Tibial artery (tissue), 4 donors: Measurements from ENCODE around the gene GARRE1.
A peak's percentile ranks its signal among the peaks of the same experiment; 100 is the strongest.
"Not testable (repeated sequence)": the region's sequence is repeated elsewhere in the genome, so short reads cannot be mapped to it uniquely, and the experiment has no call there.

ENCODE experiments used
- DNase-seq, 2 donors: peaks; one replicate each; pipeline ENCODE4 v3.0.0-alpha.2; 2019
- H3K27ac ChIP-seq, 2 donors: fragments of 200-600 bp; sonication (generic) in 1 of 2; 1 replicate in 1 of 2; 2 replicates in 1 of 2; pipeline ENCODE4 v1.5.1; 2018 to 2019; ENCODE audit warnings: mild to moderate bottlenecking in 1 of 2
- H3K27me3 ChIP-seq, 2 donors: fragments of 200-600 bp; sonication (generic) in 1 of 2; one replicate each; pipeline versions ENCODE4 v1.5.1 to v1.6.0; 2016 to 2019
- H3K36me3 ChIP-seq, 3 donors: fragments of 200-600 bp; sonication (generic) in 2 of 3; one replicate each; pipeline ENCODE4 v1.5.1; 2016 to 2019; ENCODE audit warnings: mild to moderate bottlenecking in 2 of 3
- H3K4me1 ChIP-seq, 4 donors: fragments of 200-600 bp; sonication (generic) in 2 of 4; 1 replicate in 3 of 4; 2 replicates in 1 of 4; pipeline ENCODE4 v1.5.1; 2016 to 2019
- H3K4me3 ChIP-seq, 2 donors: fragments of 200-600 bp; sonication (generic) in 1 of 2; 1 replicate in 1 of 2; 2 replicates in 1 of 2; pipeline ENCODE4 v1.5.1; 2018 to 2019; ENCODE audit warnings: mild to moderate bottlenecking in 2 of 2
- H3K9me3 ChIP-seq, 3 donors: fragments of 200-600 bp; sonication (generic) in 1 of 3; one replicate each; pipeline ENCODE4 v1.5.1; 2016 to 2019
- intact Hi-C: fragments of 100-400 bp; cut with DNase I; formaldehyde crosslinking; loops from one replicate; pipeline ENCODE4 v1.15.0; 2023; ENCODE audit warnings: low total_unique reads
- TF ChIP-seq, protein P1 (sequence below), 2 experiments: fragments of 200-600 bp in 1 of 2; fragments of 450-650 bp in 1 of 2; IDR thresholded peaks; one replicate each; pipeline ENCODE4 v1.5.1; 2017 to 2019; ENCODE audit warnings: antibody characterized with exemption in 2 of 2, mild to moderate bottlenecking in 1 of 2, moderate library complexity in 1 of 2

GARRE1 gene

DNA sequence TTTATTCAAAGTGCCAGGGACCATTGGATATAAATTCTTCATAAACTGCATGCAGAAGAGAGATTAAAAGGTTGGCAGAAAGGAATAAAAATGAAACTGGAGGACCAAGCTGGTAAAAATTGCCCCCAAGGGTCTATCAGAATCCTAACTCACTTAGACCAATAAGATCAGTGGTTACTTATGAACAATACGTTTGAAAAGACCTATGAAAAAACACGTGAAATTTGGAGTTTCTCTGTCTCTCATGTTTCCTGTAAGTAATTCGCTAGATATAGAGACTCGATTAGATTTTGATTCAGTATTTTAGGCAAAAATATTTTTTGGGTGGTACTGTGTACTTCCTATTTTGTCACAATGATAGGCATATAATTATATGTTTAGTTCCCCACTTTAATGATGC, 22.9 kb downstream of the GARRE1 start:
- no peaks in the 10 kb centered on the region for H3K27me3 ChIP-seq
- intact Hi-C loops, result no loop called here
- no peaks in the 10 kb centered on the region for H3K9me3 ChIP-seq
- H3K4me3 ChIP-seq, result no peak overlapping the region
- H3K4me1 ChIP-seq, result peaks cover 0 to 54% (median 21%) of the 10 kb centered on the region in 4 donors
- H3K27ac ChIP-seq, result no peak overlapping the region
- TF ChIP-seq, protein P1, sequence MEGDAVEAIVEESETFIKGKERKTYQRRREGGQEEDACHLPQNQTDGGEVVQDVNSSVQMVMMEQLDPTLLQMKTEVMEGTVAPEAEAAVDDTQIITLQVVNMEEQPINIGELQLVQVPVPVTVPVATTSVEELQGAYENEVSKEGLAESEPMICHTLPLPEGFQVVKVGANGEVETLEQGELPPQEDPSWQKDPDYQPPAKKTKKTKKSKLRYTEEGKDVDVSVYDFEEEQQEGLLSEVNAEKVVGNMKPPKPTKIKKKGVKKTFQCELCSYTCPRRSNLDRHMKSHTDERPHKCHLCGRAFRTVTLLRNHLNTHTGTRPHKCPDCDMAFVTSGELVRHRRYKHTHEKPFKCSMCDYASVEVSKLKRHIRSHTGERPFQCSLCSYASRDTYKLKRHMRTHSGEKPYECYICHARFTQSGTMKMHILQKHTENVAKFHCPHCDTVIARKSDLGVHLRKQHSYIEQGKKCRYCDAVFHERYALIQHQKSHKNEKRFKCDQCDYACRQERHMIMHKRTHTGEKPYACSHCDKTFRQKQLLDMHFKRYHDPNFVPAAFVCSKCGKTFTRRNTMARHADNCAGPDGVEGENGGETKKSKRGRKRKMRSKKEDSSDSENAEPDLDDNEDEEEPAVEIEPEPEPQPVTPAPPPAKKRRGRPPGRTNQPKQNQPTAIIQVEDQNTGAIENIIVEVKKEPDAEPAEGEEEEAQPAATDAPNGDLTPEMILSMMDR (IDR thresholded peaks at IDR 0.05), result no peak
- DNase-seq, result no peak
- H3K36me3 ChIP-seq, result peaks cover 0 to 8% (median 0%) of the 10 kb centered on the region in 3 donors

DNA sequence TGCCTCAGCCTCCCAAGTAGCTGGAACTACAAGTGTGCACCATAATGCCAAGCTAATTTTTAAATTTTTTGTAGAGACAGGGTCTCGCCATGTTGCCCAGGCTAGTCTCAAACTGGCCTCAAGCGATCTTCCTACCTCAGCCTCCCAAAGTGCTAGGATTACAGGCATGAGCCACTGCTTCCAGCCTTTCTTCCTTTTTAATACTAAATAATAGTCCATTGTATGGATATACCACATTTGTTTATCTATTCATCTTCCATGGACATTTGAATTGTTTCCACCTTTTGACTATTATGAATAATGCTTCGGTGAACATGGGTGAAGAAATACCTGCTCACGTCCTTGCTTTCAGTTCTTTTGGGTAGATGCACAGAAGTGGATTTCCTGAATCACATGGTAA, 24.4 kb downstream of the GARRE1 start:
- no peaks in the 10 kb centered on the region for H3K27me3 ChIP-seq
- no peak for DNase-seq
- peaks cover 0 to 8% (median 0%) of the 10 kb centered on the region in 3 donors for H3K36me3 ChIP-seq
- TF ChIP-seq, protein P1 (IDR thresholded peaks at IDR 0.05), result no peak
- no peak overlapping the region for H3K27ac ChIP-seq
- no peaks in the 10 kb centered on the region for H3K9me3 ChIP-seq
- intact Hi-C loops, result no loop called here
- H3K4me3 ChIP-seq, result no peak overlapping the region
- peaks cover 0 to 53% (median 19%) of the 10 kb centered on the region in 4 donors for H3K4me1 ChIP-seq

DNA sequence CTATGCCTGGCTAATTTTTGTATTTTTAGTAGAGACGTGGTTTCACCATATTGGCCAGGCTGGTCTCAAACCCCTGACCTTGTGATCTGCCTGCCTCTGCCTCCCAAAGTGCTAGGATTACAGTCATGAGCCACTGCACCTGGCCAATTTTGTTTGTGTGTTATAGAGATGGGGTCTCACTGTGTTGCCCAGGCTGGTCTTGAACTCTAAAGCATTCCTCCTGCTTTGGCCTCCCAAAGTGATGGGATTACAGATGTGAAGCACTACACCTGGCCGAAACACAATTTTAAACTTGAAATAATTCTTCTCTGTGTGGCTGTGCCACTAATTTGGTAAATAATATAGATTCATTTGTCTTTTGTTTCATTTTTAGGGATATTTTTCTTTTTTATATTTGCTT, 27.1 kb downstream of the GARRE1 start:
- H3K27ac ChIP-seq, H3K36me3 ChIP-seq, intact Hi-C loops, H3K9me3 ChIP-seq, H3K4me3 ChIP-seq, H3K27me3 ChIP-seq, DNase-seq: not testable (repeated sequence)
- H3K4me1 ChIP-seq, result peaks cover 0 to 49% (median 12%) of the 10 kb centered on the region in 4 donors

DNA sequence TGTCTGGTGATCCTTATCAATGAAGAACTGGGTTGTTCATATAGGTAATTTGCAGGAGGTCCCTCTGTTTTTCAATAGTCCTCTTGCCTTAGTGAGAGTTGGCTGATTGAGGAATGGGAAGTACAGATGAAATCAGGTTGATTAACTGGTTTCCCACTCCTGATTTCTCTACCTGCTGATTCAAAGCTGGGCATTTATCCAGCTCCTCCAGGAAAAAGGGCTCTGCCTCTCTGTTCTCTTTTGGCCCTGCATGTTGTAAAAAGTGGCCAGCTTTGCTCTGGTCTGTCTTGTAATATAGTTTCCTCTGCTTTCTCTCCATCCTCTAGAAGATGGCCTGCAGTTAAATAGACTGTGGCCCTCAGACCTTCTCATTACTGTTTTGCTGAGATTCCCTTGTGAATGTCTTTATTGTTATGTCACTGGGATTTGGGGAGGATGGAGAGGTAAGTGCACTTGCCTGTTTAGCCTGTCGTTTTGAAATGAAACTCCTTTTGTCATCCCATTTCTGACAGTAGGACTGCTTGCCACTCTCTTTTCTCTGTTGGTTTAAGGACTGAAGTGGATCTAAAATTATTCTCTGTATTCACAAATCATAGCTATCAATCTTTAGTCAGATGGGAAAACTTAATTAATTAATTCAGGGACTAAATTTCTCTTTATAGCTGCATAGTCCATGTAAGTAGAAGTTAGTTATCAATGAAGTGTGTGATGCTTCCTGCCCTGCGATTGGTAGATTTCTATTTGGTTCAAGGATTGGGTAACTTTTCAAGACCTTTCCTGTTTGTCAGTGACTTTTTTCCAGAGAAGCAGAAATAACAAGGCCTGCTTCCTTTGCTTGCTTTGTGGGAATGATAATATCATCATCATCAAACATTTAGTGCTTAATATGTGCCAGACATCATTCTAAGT, 28.5 kb downstream of the GARRE1 start:
- no peaks in the 10 kb centered on the region for H3K27me3 ChIP-seq
- no peaks in the 10 kb centered on the region for H3K9me3 ChIP-seq
- intact Hi-C loops, result no loop called here
- no peak overlapping the region for H3K27ac ChIP-seq
- TF ChIP-seq, protein P1 (IDR thresholded peaks at IDR 0.05), result no peak
- peaks cover 0 to 42% (median 9%) of the 10 kb centered on the region in 4 donors for H3K4me1 ChIP-seq
- peaks cover 0 to 12% (median 12%) of the 10 kb centered on the region in 3 donors for H3K36me3 ChIP-seq
- no peak overlapping the region for H3K4me3 ChIP-seq
- DNase-seq, result no peak

DNA sequence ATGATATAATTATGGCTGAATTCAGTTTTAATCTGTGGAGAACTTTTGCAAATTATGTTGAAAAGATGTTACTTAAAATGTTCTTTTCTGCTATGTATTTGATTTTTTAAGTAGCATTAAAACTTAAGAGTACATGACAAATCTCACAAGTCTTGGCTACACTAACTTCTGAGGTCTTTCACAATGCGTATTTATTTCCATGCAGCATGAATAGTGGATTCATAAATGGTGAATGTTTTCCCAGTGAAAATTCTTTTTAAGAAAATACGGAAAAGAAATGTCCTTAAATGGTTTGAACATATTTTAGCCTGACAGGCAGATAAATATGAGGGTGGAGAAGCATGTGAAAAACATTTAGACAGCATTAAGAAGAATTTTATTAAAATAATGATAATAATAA, 30.2 kb downstream of the GARRE1 start:
- Histone ChIP-seq H3K4me1 (peaks cover 0 to 32% (median 9%) of the 10 kb centered on the region in 4 donors), H3K9me3 (no peaks in the 10 kb centered on the region), H3K27ac (peak overlapping the region; percentile 44 to 45), H3K36me3 (peaks cover 0 to 12% (median 12%) of the 10 kb centered on the region in 3 donors), H3K4me3 (no peak overlapping the region), H3K27me3 (no peaks in the 10 kb centered on the region)
- DNase-seq, result no peak
- intact Hi-C loops, result no loop called here
- TF ChIP-seq, protein P1 (IDR thresholded peaks at IDR 0.05), result no peak

DNA sequence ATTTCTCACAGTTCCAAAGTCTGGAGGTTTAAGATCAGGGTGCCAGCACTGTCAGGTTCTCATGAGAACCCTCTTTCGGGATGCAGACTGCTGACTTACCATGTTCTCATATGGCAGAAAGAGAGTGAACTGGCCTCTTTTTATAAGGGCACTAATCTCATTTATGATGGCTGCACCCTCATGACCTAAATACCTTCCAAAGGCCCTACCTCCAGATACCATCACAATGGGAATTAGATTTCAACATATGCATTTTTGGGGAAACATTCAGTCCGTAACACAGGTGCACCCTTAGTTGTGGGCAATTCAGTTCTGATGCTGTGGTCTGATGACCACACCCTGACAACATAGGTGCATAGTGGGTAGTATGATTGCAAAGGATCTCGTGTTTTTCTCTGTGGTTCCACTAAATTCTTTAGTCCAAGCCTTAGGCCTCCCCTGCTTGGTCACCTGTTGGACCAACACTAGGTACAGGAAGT, 33.3 kb downstream of the GARRE1 start:
- Histone ChIP-seq H3K4me1 (peaks cover 0 to 28% (median 4%) of the 10 kb centered on the region in 4 donors), H3K4me3 (no peak overlapping the region), H3K27me3 (no peaks in the 10 kb centered on the region), H3K27ac (no peak overlapping the region), H3K9me3 (no peaks in the 10 kb centered on the region), H3K36me3 (peaks cover 0 to 12% (median 4%) of the 10 kb centered on the region in 3 donors)
- no peak for DNase-seq
- intact Hi-C loops, result no loop called here
- TF ChIP-seq, protein P1 (IDR thresholded peaks at IDR 0.05), result no peak
